Activated naive CD4-positive, alpha-beta T cell treated with anti-CD3 and anti-CD28 coated beads for 36 hours (primary cell): ENCODE data around the gene FARP1. TPM values are rescaled to one million over a fixed set of nuclear protein-coding genes. Genes with fewer than 3 reads are reported as not detected.

Source experiments
- CTCF ChIA-PET: fragments of 350-600 bp; sonication (Branson Sonifier 250); formaldehyde crosslinking; loops from one replicate; lab custom pipeline; 2021; ENCODE audit warnings: antibody characterized with exemption; lab: Charles Lee
- DNase-seq: peaks from one replicate; pipeline ENCODE4 v3.0.0-alpha.2; 2020
- H3K27ac Mint-ChIP-seq: one replicate; pipeline ENCODE4 v1.8.0; 2021; ENCODE audit warnings: mild to moderate bottlenecking, mixed read lengths
- H3K27me3 Mint-ChIP-seq: one replicate; pipeline ENCODE4 v1.8.0; 2021; ENCODE audit warnings: low read depth, mixed read lengths
- H3K36me3 Mint-ChIP-seq: one replicate; pipeline ENCODE4 v1.8.0; 2021; ENCODE audit warnings: low read depth, mixed read lengths
- H3K4me1 Mint-ChIP-seq: one replicate; pipeline ENCODE4 v1.8.0; 2021; ENCODE audit warnings: low read depth, mixed read lengths
- H3K4me3 Mint-ChIP-seq: one replicate; pipeline ENCODE4 v1.8.0; 2021; ENCODE audit warnings: mild to moderate bottlenecking, moderate library complexity, mixed read lengths
- H3K9me3 Mint-ChIP-seq: one replicate; pipeline ENCODE4 v1.8.0; 2021; ENCODE audit warnings: mixed read lengths
- intact Hi-C: fragments of 100-400 bp; cut with micrococcal nuclease; formaldehyde crosslinking; loops from one replicate; pipeline ENCODE4 v1.15.1; 2023
- total RNA-seq, 2 experiments: library from RNA; stranded (reverse); gene quantifications; one replicate each; pipeline ENCODE4 v1.2.3, GENCODE V29; 2021

FARP1 gene
- total RNA-seq, 2 experiments from 2014 or later: 0.27 to 0.38 TPM

GRCh38 chr13:98489446-98490194, 346.7 kb downstream of the FARP1 start:
- Mint-ChIP-seq H3K4me1 (peaks cover 87% of the 10 kb centered on the region), H3K36me3 (peaks cover 8% of the 10 kb centered on the region), H3K27ac (no peak overlapping the region), H3K9me3 (no peaks in the 10 kb centered on the region), H3K4me3 (no peak overlapping the region), H3K27me3 (no peaks in the 10 kb centered on the region)
- intact Hi-C loops: loop anchor here (10.0 kb wide), 1 partner anchor 515 kb away; no protein-coding TSS in a partner anchor
- DNase-seq: no peak
- CTCF ChIA-PET: interaction anchor here (0.9 to 1.6 kb wide), 3 partner anchors 9 to 163 kb away, joined by 3 to 5 read pairs (median 3); no protein-coding TSS in a partner anchor

GRCh38 chr13:98490195-98490836, 347.4 kb downstream of the FARP1 start:
- no peak for DNase-seq
- H3K9me3 Mint-ChIP-seq: no peaks in the 10 kb centered on the region
- H3K27me3 Mint-ChIP-seq: no peaks in the 10 kb centered on the region
- H3K27ac Mint-ChIP-seq: no peak overlapping the region
- H3K36me3 Mint-ChIP-seq: peaks cover 9% of the 10 kb centered on the region
- H3K4me3 Mint-ChIP-seq: no peak overlapping the region
- peaks cover 81% of the 10 kb centered on the region for H3K4me1 Mint-ChIP-seq
- CTCF ChIA-PET: interaction anchor here (0.9 to 1.6 kb wide), 3 partner anchors 9 to 163 kb away, joined by 3 to 5 read pairs (median 3); no protein-coding TSS in a partner anchor
- intact Hi-C loops: no loop called here

GRCh38 chr13:98490866-98491265, 348.0 kb downstream of the FARP1 start:
- DNase-seq: no peak
- Mint-ChIP-seq H3K4me1 (peaks cover 76% of the 10 kb centered on the region), H3K27ac (no peak overlapping the region), H3K4me3 (no peak overlapping the region), H3K9me3 (no peaks in the 10 kb centered on the region), H3K27me3 (no peaks in the 10 kb centered on the region), H3K36me3 (peaks cover 9% of the 10 kb centered on the region)
- CTCF ChIA-PET: interaction anchor here (1.5 kb wide), 2 partner anchors 13 to 162 kb away, joined by 3 to 7 read pairs; no protein-coding TSS in a partner anchor
- intact Hi-C loops: no loop called here

GRCh38 chr13:98492335-98493041, 349.6 kb downstream of the FARP1 start:
- Mint-ChIP-seq H3K27ac (no peak overlapping the region), H3K27me3 (no peaks in the 10 kb centered on the region), H3K4me1 (peaks cover 76% of the 10 kb centered on the region), H3K36me3 (peaks cover 9% of the 10 kb centered on the region), H3K4me3 (no peak overlapping the region), H3K9me3 (no peaks in the 10 kb centered on the region)
- intact Hi-C loops: no loop called here
- CTCF ChIA-PET: interaction anchor here (1.5 kb wide), 1 partner anchor 161 kb away, joined by 7 read pairs; no protein-coding TSS in a partner anchor
- no peak for DNase-seq

GRCh38 chr13:98493042-98493712, 350.3 kb downstream of the FARP1 start:
- H3K27me3 Mint-ChIP-seq: no peaks in the 10 kb centered on the region
- peaks cover 77% of the 10 kb centered on the region for H3K4me1 Mint-ChIP-seq
- H3K27ac Mint-ChIP-seq: peak overlapping the region; percentile 26
- H3K36me3 Mint-ChIP-seq: peaks cover 9% of the 10 kb centered on the region
- no peaks in the 10 kb centered on the region for H3K9me3 Mint-ChIP-seq
- intact Hi-C loops: no loop called here
- no peak overlapping the region for H3K4me3 Mint-ChIP-seq
- DNase-seq: no peak
- CTCF ChIA-PET: no interaction called here

GRCh38 chr13:98494769-98495168, 351.9 kb downstream of the FARP1 start:
- DNase-seq: no peak
- Mint-ChIP-seq H3K9me3 (no peaks in the 10 kb centered on the region), H3K36me3 (peaks cover 12% of the 10 kb centered on the region), H3K27me3 (no peaks in the 10 kb centered on the region), H3K27ac (peak overlapping the region; percentile 44), H3K4me3 (no peak overlapping the region), H3K4me1 (peaks cover 71% of the 10 kb centered on the region)
- intact Hi-C loops: no loop called here
- CTCF ChIA-PET: no interaction called here

- Mint-ChIP-seq H3K4me3 (no peak overlapping the region), H3K4me1 (peaks cover 68% of the 10 kb centered on the region), H3K27me3 (no peaks in the 10 kb centered on the region), H3K27ac (no peak overlapping the region), H3K36me3 (peaks cover 13% of the 10 kb centered on the region), H3K9me3 (no peaks in the 10 kb centered on the region)
- CTCF ChIA-PET: no interaction called here
- no peak for DNase-seq
- intact Hi-C loops: no loop called here
Observed at GRCh38 chr13:98495627-98496478, 353.0 kb downstream of the FARP1 start.

- DNase-seq: no peak
- Mint-ChIP-seq H3K27me3 (no peaks in the 10 kb centered on the region), H3K27ac (no peak overlapping the region), H3K4me1 (peaks cover 63% of the 10 kb centered on the region), H3K9me3 (no peaks in the 10 kb centered on the region), H3K36me3 (peaks cover 12% of the 10 kb centered on the region), H3K4me3 (no peak overlapping the region)
- intact Hi-C loops: no loop called here
- CTCF ChIA-PET: no interaction called here
Observed at GRCh38 chr13:98496479-98496791, 353.5 kb downstream of the FARP1 start.

- H3K27me3 Mint-ChIP-seq: no peaks in the 10 kb centered on the region
- H3K27ac Mint-ChIP-seq: no peak overlapping the region
- CTCF ChIA-PET: interaction anchor here (1.1 kb wide), 1 partner anchor 156 kb away, joined by 3 read pairs; no protein-coding TSS in a partner anchor
- H3K4me3 Mint-ChIP-seq: no peak overlapping the region
- intact Hi-C loops: no loop called here
- peaks cover 63% of the 10 kb centered on the region for H3K4me1 Mint-ChIP-seq
- no peak for DNase-seq
- peaks cover 14% of the 10 kb centered on the region for H3K36me3 Mint-ChIP-seq
- H3K9me3 Mint-ChIP-seq: no peaks in the 10 kb centered on the region
Observed at GRCh38 chr13:98496966-98497365, 354.1 kb downstream of the FARP1 start.

GRCh38 chr13:98500963-98501421, 358.1 kb downstream of the FARP1 start:
- DNase-seq: no peak
- H3K4me1 Mint-ChIP-seq: peaks cover 77% of the 10 kb centered on the region
- no peaks in the 10 kb centered on the region for H3K9me3 Mint-ChIP-seq
- H3K4me3 Mint-ChIP-seq: no peak overlapping the region
- intact Hi-C loops: no loop called here
- CTCF ChIA-PET: no interaction called here
- no peaks in the 10 kb centered on the region for H3K27me3 Mint-ChIP-seq
- no peak overlapping the region for H3K27ac Mint-ChIP-seq
- H3K36me3 Mint-ChIP-seq: peaks cover 18% of the 10 kb centered on the region
